SHP77 (cell line): ENCODE results near the gene FOXP1.

Experiments used
- DNase-seq, 2 experiments: peaks; one replicate each; lab custom pipeline; 2025; lab: John Stamatoyannopoulos, UW

The FOXP1 gene

DNA sequence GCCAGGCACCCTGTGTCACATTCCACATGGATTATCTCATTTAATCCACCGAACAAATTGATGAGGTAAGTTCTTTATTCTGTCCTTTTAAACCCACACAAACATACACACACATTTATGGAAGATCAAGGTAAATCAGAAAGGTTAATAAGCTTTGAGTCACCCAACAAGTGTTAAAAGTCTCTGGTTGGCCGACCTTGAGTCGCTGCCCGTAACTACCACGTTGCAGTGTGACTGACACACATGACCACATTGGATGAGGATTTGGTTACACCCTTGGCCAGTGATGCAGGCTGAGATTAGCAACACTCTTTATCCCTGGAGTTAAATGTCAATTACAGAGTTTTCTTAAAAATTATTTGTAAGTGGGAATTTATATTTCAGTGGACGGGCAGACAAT lies 19.2 kb downstream of the FOXP1 start:
- no peak for DNase-seq

GRCh38 chr3:71563827-71564226 lies 19.7 kb downstream of the FOXP1 start:
- DNase-seq, result no peak

DNA sequence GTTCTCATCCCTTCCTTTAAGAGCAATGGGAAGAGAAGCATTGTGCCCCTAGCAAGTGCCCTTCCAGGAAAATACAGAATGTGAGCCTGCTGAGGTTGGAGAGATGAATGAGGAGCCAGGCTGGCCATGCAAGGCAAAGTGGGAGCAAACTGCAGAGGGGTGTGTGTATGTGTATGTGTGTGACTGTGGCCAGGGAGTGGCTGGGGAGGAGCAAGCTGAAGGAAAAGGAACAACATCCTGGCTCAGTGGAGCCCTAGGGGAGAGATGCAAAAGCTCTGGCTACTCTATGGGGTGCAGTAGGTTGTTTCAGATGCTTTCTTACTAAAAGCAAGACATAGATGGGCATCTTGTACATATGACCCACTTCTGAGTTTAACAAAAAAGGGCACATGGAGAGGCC lies 20.6 kb downstream of the FOXP1 start:
- no peak for DNase-seq

DNA sequence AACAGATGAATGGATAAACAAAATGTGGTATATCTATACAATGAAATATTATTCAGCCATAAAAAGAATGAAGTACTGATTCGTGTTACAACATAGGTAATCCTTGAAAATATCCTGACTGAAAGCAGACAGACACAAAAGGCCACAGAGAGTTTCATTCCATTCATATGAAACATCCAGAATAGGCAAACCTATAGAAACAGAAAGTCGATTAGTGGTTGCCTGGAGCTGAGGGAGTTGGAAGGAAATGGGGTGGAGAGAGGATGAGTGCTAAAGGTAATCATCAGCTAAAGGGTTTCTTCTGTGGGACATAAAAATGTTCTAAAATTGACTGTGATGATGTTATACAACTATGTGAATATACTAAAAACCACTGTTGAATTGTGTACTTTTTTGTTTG lies 22.9 kb downstream of the FOXP1 start:
- no peak for DNase-seq

DNA sequence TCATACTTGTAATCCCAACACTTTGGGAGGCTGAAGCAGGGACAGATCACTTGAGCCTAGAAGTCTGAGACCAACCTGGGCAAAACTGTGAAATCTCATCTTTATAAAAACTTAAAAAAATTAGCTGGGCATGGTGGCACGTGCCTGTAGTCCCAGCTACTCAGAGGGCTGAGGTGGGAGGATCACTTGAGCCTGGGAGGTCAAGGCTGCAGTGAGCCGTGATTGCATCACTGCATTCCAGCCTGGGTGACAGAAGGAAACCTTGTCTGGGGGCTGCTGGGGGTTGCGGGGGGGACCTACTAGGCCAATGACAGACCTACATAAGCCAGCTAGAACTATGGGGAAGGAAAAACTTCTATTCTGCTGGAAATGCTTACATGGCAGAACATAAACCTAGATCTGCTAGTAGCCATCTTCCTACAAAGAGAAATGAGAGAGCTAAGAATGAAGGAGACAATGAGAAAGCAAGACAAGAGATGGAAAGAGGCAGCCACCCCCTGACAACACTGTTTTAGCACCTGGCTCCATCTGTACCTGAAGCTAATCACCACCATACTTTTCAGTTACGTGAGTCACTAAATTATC lies 23.9 kb downstream of the FOXP1 start:
- DNase-seq, result no peak

DNA sequence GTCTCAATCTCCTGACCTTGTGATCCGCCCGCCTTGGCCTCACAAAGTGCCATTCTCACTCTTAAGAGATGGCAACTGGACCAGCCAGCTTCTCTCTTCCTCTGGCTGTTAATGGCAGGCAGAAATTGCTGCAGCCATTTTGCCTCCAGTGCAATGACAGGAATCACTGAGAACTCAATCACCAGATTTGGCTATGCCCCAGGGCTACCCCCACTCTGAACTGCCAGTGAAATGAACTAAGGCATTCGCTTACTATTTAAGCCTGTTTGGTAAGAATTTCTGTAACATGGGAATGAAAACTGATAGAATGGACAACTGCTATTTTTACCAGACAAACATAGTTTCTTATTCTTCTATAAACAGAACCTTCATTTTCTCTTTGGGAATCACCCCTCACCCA lies 24.5 kb downstream of the FOXP1 start:
- no peak for DNase-seq

GRCh38 chr3:71554649-71555048 lies 28.9 kb downstream of the FOXP1 start:
- DNase-seq, result no peak

DNA sequence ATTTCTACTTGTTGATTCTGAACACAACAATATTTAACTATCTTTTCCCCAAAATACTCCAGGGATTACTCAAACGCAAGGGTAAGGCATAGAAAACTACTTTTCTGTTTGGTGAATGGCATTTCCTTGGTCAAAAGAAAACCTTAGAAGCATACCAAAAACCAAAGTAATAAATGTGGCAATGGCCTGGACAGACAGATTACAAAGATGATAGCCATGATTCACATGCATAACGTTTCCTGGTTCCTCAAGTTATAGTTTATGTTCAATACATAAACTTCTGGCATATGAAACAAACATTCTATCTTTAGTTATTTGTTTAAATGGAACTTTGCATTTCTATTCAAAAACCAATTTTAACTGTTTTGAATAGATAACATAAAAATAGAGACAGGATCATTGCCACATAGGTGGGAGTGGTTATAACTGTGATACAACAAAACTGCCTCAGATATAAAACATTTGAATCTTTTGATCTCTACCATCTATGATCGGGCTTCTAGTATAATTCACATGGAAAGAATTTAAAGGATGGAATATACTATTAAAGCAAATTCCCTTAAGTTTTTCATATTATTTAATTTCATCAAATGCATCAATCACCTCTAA lies 32.1 kb downstream of the FOXP1 start:
- no peak for DNase-seq

DNA sequence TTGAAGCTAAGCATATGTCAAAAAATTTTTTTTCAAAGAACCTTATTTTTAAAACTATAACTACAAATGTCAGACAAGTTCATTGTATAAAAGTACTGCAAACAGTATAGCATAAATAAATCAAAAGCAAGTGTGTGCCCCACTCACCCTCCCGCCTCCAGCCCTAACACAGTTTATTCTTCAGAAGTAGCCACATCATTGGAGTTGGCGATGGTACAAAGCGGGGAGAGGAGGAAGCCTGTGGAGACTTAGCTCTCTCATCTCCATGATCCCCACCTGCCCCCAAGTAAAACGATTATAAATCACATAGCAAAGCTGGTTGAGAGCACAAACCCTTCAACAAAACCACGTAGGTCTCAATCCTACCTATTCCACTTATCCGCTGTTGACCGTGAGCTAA lies 33.6 kb downstream of the FOXP1 start:
- no peak for DNase-seq

GRCh38 chr3:71548705-71549384 lies 34.7 kb downstream of the FOXP1 start:
- no peak for DNase-seq

DNA sequence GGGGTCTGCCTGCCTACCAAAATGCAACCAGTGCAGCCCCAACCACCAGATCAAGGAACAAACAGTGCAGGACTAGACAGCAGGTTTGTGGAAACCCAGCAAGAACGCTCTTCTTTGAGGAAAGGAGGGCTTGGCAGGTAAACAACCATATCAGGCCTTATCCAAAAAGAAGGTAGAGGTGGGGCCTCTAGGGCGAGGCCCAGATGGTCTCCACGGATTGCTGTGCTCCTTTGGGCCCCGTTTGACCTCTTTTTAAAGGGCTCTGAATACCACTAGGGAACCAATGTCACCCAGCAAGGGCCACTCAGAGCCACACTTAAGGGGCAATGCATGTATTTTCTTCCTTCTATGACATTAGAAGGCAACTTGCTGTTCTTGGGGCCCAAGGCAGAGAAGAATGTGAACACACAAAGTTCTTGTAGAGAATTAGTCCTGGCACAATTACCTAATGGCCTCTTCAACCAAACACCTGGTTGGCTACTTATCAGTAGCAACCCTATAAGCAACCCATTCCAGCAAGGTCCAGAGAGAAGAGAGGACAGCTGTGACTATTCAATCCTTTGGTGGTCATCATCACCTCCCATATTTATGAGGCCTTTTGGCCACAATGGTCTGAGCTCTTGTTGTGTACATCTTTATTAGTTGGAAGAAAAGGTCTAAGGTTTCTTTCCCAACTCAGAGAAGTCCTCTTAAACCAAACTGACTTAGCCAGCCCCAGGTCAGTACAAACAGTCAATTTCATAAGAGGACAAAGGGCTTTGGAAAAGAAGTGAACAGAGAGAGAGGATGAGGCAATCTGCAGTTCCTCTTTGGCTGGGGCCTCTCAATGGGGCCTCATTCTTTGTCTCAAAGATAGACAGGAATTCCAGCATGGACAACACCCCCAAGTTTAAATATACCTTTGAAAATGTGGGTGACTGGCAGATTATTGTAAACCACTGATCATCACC lies 36.0 kb downstream of the FOXP1 start:
- no peak for DNase-seq

- no peak for DNase-seq
These were observed 36.7 kb downstream of the FOXP1 start for GRCh38 chr3:71546821-71547220.

DNA sequence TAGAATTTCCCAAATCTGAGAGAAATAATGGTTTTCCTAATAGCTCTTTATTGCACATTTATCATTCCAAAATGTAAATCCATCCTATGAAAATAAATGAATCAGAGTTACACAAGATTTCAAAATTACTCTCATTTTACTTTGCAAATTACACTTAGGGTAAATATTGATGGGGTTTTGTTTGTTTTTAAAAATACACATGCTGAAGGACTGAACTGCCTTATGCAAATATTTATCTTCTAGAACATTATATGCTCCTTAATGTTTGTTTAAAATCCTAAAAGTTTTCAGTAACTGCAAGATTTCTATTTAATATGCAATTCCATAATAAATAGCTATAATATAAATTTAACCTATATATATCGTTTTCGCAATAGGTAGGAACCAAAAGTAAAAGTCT lies 38.2 kb downstream of the FOXP1 start:
- no peak for DNase-seq

DNA sequence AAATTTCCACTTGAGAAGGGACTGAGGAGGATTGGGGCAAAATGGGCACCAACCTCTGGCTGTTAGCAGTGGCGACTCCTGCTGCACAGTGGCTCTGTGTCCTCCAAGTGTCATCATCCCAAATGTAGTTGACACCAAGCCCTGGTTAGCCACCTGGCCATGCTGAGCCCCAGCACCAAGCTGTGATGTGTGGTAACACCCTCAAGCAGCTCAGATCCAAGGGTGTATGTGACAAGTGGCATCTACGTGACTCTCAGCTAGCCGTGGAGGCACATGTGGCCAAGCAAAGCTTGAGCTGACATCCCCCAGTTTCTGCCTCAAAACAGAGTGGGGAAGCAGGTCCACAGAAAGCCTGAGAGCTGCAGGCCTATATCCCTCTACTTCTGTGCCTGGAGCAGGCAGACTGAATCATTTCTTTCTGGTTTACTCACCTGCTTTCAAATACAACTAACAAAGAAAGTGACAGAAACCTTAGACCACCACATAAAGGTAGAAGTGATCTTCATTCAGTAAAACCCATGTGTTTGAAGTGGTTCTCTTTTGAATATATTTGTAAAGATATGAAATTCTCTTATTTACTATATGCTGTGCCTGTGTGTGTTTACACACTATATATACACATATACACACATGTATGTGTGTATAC lies 40.0 kb downstream of the FOXP1 start:
- DNase-seq, result no peak

- peak; percentile 39 to 64 for DNase-seq
These were observed 40.8 kb downstream of the FOXP1 start for GRCh38 chr3:71542521-71543370.

DNA sequence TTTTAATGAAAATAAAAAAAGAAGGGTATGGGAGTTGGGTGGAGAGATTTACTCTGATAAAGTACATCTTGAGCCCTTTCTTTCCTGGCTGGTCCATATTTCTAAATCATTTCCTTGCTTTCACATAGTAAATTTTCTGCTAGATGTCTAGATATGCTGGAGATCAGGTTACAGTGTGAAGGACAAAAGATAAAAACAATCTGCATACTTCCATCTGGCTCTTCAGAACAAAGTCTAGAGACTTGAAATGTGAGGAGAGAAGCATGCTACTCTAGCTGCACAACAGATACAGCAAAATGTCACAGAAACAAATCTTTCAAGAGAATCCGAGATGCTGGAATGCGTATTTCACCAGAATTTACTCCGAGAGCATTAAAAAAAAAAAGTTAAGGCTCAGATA lies 42.2 kb downstream of the FOXP1 start:
- no peak for DNase-seq

DNA sequence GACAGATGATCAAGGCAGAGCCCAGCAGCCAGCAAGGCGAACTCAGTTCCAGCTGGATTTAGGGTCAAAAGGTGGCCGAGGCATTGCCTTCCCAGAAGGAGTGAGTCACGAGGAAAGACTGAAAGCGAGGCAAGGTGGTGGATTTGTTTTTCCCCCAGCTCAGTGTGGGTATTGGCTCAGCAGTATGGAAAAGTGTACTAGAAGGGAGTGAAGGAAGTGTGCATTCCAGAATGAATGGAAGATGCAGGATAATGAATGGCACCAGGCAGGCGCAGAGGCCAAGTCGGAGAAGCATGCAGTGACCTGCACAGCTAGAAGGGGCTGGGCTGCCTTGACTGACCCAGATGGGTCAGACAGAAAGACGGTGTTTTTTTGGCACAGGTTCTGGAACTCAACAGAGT lies 46.3 kb downstream of the FOXP1 start:
- no peak for DNase-seq

- DNase-seq, result no peak
These were observed 47.1 kb downstream of the FOXP1 start for GRCh38 chr3:71536376-71536965.

DNA sequence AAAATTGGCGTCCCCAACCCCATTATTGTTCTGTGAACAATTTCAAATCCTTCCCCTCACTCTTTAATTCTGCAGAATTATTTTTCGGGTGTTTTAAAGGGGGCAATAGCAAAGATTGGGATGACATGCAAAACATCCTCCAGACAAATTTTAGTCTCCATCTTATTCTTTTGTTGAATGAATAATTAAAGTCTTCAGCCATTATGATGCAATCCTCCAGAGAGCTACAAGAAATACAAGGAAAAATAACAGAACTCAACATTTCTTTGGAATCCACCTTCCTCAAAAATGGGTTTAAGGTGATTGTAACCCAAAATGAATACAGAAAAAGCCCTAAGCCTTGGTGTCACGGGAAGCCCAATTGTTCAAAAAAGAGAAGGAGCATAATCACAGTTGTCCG lies 49.9 kb downstream of the FOXP1 start:
- no peak for DNase-seq

- DNase-seq, result no peak
These were observed 50.7 kb downstream of the FOXP1 start for GRCh38 chr3:71532639-71533395.
